WERI-Rb-1 (cell line): ENCODE measurements around the gene TGFBR3.

Experiments
- DNase-seq: peaks from one replicate; pipeline ENCODE4 v3.0.0-alpha.2; 2020
- H3K27ac ChIP-seq: fragments of 250-450 bp; sonication (Bioruptor Pico); 2 replicates; pipeline ENCODE4 v1.5.1; 2020; ENCODE audit warnings: mild to moderate bottlenecking, moderate library complexity
- H3K27me3 ChIP-seq: fragments of 250-450 bp; sonication (Bioruptor Pico); 2 replicates; pipeline ENCODE4 v1.5.1; 2021; ENCODE audit warnings: mild to moderate bottlenecking, low read depth, moderate library complexity; ENCODE audit not compliant: insufficient read depth, severe bottlenecking
- H3K36me3 ChIP-seq: fragments of 250-450 bp; sonication (Bioruptor Pico); 2 replicates; pipeline ENCODE4 v1.5.1; 2020; ENCODE audit warnings: mild to moderate bottlenecking, moderate library complexity
- H3K4me3 ChIP-seq: 2 replicates; pipeline ENCODE4 v1.5.1; 2011; ENCODE audit warnings: low read depth, mild to moderate bottlenecking, control low read depth, low read length
- H3K9me3 ChIP-seq: fragments of 250-450 bp; sonication (Bioruptor Pico); 2 replicates; pipeline ENCODE4 v1.5.1; 2021; ENCODE audit warnings: mild to moderate bottlenecking, moderate library complexity; ENCODE audit not compliant: severe bottlenecking
- CTCF ChIP-seq: IDR thresholded peaks from 2 replicates; pipeline ENCODE4 v1.5.1; 2011; ENCODE audit warnings: low read depth, mild to moderate bottlenecking, control low read depth, inconsistent platforms, low read length

Gene TGFBR3

GRCh38 chr1:91759076-91759475, 126.9 kb downstream of the TGFBR3 start:
- TF ChIP-seq CTCF: no peak
- Histone ChIP-seq H3K9me3 (no peaks in the 10 kb centered on the region), H3K4me3 (no peak overlapping the region), H3K27ac (no peak overlapping the region), H3K36me3 (no peaks in the 10 kb centered on the region), H3K27me3 (no peaks in the 10 kb centered on the region)
- no peak for DNase-seq

DNA sequence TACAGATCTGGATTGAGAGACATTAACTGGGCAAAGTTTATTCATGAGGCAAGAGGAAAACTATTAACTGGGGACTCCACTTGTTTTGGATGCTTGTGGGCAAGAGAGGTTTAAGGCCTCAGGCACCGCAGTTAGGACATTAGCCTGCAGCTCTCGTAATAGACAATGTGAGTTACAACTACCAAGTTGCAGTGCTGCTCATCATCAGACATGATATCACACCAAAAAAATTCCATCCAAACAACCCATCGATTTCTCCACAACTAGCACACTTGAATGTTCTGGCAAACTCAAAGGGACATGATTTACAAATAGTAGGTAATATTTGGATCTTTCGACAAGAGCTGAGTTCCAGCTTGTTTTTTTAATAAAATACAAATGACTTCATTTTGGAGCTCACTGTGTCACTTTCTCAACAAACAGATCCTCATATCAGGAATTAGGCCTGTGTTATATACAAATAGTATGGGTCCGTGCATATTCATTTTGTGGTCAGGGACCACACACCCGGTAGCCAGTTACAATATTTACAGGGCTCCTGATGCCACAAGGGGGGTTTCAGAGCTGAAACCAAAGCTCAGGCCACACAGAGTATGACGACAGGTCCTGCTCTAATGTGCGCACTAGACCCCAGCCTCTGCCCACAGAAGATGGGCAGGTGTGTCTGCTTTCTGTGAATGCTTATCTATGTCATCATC, 128.0 kb downstream of the TGFBR3 start:
- Histone ChIP-seq H3K27me3 (no peaks in the 10 kb centered on the region), H3K4me3 (no peak overlapping the region), H3K36me3 (no peaks in the 10 kb centered on the region), H3K9me3 (no peaks in the 10 kb centered on the region), H3K27ac (no peak overlapping the region)
- no peak for TF ChIP-seq CTCF
- no peak for DNase-seq

DNA sequence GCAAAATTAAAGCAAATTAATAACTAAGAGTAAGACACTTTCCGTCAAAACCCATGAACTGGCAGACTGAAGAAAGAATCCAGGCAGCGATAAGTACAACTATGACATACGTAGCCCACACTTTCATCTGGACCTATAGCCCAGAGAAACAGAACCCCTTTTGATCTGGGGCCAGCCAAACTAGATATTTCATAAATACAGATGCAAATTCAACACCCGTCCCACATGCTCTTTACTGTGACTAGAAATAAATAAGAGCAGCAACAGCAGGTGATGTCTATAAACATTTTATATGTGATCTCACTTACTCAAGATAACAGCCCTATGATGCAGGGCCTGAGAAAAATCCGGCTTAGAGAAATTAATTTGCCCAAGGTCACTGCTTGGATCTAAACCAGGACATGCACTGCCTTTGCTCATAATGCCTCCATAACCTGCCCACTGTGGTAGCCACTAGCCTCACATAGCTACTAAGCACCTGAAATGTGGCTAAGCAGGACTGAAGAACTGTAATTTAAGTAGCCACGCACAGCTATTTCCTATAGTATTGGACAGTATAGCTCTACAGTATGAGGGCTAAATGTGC, 130.2 kb downstream of the TGFBR3 start:
- Histone ChIP-seq H3K36me3 (no peaks in the 10 kb centered on the region), H3K4me3 (no peak overlapping the region), H3K27me3 (no peaks in the 10 kb centered on the region), H3K27ac (no peak overlapping the region), H3K9me3 (no peaks in the 10 kb centered on the region)
- DNase-seq: no peak
- TF ChIP-seq CTCF: no peak

- no peaks in the 10 kb centered on the region for H3K9me3 ChIP-seq
- H3K36me3 ChIP-seq: no peaks in the 10 kb centered on the region
- no peak for DNase-seq
- no peaks in the 10 kb centered on the region for H3K27me3 ChIP-seq
- no peak overlapping the region for H3K27ac ChIP-seq
- no peak overlapping the region for H3K4me3 ChIP-seq
- no peak for TF ChIP-seq CTCF
Measured at GRCh38 chr1:91754816-91755580, 131.0 kb downstream of the TGFBR3 start.

DNA sequence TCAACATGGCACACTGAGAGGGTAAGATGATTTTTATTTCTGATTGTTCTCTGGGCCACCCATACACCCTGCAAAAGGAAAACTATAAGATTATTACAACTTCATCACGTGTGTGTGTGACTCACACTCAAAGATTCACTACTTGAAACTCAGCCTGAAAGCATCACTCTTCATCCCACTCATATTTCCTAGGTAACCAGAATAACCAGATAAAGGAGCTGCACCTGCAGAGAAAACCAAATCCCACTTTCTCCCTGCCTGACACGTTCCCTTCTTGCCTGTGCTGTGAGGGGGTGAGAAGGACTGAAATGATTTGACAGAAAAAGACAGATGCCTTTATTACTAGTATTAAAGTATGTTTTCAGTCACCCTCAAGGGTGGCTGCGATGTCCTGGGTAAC, 131.6 kb downstream of the TGFBR3 start:
- no peak for TF ChIP-seq CTCF
- Histone ChIP-seq H3K9me3 (no peaks in the 10 kb centered on the region), H3K27ac (no peak overlapping the region), H3K4me3 (no peak overlapping the region), H3K36me3 (no peaks in the 10 kb centered on the region), H3K27me3 (no peaks in the 10 kb centered on the region)
- DNase-seq: no peak
